ENCODE results near the gene HYCC2. TPM values are rescaled to one million over a fixed set of nuclear protein-coding genes. Genes with fewer than 3 reads are reported as not detected.
"Not testable (repeated sequence)": the region's sequence is repeated elsewhere in the genome, so short reads cannot be mapped to it uniquely, and the experiment has no call there.

HYCC2 gene
- 11.3 and 17.7 TPM in 2 replicates for total RNA-seq

DNA sequence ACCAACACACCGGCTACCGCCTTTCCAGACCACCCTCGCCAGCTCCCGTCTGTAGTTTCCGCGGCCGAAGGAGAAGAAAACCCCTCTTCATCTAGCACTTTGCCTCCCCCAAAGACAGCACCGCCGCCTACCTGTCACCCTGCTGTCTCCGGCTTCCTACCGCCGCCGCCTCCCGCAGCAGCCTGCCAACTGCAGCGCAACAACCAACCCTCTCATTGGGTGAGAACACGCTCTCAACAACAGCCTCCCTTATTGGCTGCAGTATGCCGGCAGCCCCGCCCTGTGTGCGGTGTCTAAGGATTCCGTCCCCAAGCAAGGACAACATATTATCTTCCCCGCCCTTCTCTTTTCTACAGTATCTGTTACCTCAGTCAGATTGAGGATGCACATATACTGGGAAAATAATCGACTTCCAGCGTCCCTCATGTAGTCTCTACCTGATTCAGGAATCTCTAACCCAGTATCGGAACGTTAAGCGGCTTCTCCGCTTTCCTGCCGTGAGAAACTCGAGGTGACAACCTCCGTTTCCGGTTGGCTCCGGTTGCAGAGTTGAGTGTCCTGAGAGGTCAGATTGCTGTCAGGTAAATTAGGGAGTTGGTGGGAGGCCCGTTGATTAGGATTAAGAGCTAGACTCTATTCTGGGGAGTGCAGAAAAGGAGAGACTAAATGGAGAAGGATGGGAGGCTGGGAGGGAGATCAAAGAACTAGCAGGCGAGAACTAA, at the start of gene HYCC2, which contains the start of gene NDUFB3:
Gene HYCC2 (minus strand): TSS at position 193 of the 722 bp plus-strand sequence. CDS start 47,662 bp downstream, outside the sequence.
Gene NDUFB3 (plus strand): TSS at position 523 of the 722 bp plus-strand sequence. CDS start 6,882 bp downstream, outside the sequence.
- TF ChIP-seq, protein P1, sequence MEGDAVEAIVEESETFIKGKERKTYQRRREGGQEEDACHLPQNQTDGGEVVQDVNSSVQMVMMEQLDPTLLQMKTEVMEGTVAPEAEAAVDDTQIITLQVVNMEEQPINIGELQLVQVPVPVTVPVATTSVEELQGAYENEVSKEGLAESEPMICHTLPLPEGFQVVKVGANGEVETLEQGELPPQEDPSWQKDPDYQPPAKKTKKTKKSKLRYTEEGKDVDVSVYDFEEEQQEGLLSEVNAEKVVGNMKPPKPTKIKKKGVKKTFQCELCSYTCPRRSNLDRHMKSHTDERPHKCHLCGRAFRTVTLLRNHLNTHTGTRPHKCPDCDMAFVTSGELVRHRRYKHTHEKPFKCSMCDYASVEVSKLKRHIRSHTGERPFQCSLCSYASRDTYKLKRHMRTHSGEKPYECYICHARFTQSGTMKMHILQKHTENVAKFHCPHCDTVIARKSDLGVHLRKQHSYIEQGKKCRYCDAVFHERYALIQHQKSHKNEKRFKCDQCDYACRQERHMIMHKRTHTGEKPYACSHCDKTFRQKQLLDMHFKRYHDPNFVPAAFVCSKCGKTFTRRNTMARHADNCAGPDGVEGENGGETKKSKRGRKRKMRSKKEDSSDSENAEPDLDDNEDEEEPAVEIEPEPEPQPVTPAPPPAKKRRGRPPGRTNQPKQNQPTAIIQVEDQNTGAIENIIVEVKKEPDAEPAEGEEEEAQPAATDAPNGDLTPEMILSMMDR (IDR thresholded peaks at IDR 0.05; ENCODE audit: insufficient read depth, low read depth, low read length), result peak; percentile 20
- peak within 1 kb of the TSS; percentile 99 for H3K4me3 ChIP-seq (ENCODE audit: low read depth, low read length)
- peak; percentile 96 for DNase-seq (ENCODE audit: low read depth)

DNA sequence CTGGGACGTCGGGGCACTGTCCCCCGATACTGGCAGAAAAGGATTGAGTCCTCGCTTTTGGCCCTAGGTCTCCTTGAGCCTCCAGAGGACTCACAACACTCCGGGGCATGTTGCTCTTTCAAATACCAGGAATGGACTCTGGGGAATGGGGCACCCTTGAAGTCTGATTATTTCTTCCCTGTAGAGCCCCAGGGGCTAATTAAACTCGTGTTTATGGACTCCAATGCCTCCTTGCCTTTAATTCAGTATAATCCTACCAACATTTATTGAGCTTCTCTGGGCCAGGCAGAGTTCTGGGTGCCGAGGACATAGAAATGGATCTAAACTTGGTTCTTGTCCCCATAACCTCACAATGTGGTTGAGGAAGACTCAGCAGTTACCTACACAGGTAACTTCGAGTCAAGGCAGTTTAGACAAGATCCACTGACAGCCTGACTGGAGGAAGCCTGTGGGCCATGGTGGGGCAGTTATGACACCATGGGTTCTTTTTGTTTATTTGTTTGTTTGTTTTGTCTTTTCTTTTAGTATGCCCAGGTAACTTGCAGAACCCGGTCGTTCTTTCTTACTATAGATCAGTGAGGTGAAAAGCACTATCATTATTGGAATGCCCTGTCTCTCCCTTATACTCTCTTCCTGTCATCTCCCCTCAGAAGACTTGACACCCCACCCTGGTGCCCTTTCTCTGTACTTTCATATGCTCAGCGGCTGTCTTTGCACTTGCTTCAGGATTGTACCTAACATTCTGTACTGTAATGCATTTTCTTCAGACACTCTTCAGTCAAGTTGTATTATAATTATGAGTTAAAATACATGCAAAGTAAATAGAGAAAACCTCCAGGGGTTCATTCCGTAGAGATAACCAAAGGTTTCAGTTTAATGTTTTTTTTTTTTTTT, 47.7 kb upstream of the HYCC2 start:
- peak overlapping the region; percentile 77 for H3K4me3 ChIP-seq (ENCODE audit: low read depth, low read length)
- TF ChIP-seq, protein P1 (IDR thresholded peaks at IDR 0.05; ENCODE audit: insufficient read depth, low read depth, low read length), result no peak
- peak; percentile 53 for DNase-seq (ENCODE audit: low read depth)

DNA sequence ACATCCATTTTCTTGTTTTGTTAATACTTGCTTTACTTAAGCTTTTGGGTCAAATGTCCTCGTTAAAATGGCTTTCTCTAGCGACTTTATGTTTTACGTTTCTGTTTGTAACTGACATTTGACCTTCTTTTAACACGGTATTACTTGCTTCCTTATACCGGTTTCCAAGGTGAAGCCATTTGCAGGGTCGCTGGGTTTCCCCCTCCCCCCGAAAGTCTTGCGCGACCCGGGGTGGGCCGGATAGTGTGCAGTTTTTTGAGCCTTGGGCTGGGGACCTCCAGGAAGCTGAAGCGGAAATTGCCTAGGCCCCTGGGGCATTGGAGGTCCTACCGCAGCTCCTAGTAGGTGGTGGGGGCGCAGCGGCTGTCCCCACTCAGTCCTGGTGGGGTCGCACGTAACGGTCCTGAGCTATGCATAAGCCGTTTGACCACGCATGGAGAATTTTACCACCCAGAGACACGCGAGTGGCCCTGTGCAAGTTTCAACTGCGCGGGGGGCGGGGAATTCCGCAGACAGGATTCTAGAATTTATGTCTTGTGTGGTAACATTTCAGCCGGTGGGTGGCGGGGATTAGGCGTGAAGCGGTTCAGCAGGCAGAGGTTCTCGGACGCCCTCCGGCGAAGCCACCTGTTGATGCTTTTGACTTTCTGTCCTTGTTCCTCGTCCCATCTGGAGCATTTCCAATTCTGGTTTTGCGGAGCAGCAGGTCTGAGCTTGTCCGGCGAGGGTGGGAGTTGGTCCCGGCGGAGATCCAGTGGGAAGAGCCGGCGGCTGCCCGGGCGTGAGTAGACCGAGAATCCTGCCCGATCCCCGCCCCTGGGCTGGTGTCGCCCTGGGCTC, 46.9 kb upstream of the HYCC2 start:
- H3K4me3 ChIP-seq (ENCODE audit: low read depth, low read length), result peak overlapping the region; percentile 77
- TF ChIP-seq, protein P1 (IDR thresholded peaks at IDR 0.05; ENCODE audit: insufficient read depth, low read depth, low read length), result peak; percentile 40
- DNase-seq (ENCODE audit: low read depth), result peak; percentile 92

DNA sequence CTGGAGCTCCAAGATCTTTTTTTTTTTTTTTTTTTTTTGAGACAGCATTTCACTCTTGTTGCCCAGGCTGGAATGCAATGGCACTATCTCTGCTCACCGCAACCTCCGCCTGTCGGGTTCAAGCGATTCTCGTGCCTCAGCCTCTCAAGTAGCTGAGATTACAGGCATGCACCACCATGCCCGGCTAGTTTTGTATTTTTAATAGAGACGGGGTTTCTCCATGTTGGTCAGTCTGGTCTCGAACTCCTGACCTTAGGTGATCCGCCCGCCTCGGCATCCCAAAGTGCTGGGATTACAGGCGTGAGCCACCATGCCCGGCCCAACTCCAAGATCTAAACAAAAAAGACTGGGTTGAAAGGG, 46.2 kb upstream of the HYCC2 start:
- DNase-seq (ENCODE audit: low read depth), result not testable (repeated sequence)
- H3K4me3 ChIP-seq (ENCODE audit: low read depth, low read length), result peak overlapping the region; percentile 77

DNA sequence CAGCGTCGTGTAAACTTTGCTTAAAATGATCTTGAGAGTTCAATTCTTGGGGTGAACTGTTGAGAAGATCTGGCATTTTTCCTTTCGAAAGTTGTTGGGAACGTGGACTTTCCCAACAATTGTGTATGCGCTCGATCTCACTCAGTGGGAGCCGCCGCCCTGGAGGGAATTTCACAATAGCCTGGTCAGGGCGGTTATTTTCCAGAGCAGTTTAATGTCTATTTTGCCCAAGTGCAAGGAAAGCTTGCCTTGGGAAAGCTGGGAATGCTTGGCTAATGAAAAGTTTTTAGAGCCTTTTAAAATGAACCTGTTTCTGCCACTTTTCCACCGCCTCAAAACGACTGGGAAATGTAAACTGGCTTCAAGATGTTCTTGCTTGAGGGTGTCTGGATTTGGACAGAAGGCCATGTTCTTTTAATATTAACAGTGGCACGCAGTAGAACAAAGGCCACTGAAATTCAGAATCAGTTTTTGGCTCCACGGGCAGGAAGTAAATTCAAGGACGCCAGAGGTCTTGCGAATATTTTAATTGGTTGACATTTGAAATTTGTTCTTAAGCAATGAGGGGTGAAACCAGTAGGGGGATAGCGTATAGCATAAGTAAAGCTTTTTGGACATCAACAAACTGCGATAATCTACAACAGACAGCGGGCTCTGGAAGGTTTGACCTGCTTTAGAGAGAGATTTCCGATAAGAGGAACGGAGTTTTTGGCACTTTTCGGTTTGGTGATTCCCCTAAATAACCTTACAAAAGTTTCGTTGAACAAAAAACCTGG, 45.7 kb upstream of the HYCC2 start:
- TF ChIP-seq, protein P1 (IDR thresholded peaks at IDR 0.05; ENCODE audit: insufficient read depth, low read depth, low read length), result peak; percentile 36
- peak overlapping the region; percentile 77 for H3K4me3 ChIP-seq (ENCODE audit: low read depth, low read length)
- peak; percentile 97 for DNase-seq (ENCODE audit: low read depth)

DNA sequence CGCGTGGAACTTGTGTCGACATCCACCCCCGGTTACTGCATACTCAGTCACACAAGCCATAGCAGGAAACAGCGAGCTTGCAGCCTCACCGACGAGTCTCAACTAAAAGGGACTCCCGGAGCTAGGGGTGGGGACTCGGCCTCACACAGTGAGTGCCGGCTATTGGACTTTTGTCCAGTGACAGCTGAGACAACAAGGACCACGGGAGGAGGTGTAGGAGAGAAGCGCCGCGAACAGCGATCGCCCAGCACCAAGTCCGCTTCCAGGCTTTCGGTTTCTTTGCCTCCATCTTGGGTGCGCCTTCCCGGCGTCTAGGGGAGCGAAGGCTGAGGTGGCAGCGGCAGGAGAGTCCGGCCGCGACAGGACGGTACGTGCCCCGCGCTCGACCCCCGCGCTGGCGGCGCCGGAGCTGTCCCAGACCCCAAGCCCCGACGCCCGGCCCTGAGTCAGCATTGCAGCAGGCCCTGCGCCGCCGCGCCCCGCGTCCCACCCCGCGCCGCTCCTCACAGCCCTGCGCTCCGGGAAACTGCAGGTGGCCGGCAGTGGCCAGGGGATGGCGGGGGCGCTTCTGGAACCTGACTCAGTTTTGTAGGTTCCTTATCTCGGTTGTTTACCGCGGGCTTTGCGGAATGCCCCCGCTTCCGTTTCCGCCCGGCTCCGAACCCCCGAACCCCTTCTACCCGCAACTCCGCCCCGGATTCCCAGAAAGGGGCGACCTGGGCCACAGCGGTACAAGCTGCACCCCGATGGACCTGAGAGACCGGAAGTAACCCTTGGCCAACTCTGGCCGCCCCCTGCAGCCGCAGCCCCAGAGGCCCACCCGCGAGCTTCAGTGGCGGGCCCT, 44.9 kb upstream of the HYCC2 start, which contains the start of gene CFLAR:
Gene CFLAR (plus strand): TSS at position 50 of the 844 bp plus-strand sequence. CDS start 13,702 bp downstream, outside the sequence.
- DNase-seq (ENCODE audit: low read depth), result peak; percentile 84
- H3K4me3 ChIP-seq (ENCODE audit: low read depth, low read length), result peak within 1 kb of the TSS; percentile 77
- TF ChIP-seq, protein P1 (IDR thresholded peaks at IDR 0.05; ENCODE audit: insufficient read depth, low read depth, low read length), result no peak

Data from fibroblast of villous mesenchyme (primary cell).